ENCODE data around the gene IL6ST.

IL6ST gene

GRCh38 chr5:55988979-55989638 lies 5.7 kb downstream of the IL6ST start:
- TF ChIP-seq TAF1 (IDR thresholded peaks at IDR 0.05; ENCODE audit: low read depth) (no peak), USF1 (IDR thresholded peaks at IDR 0.05) (no peak), EP300 (IDR thresholded peaks at IDR 0.05; ENCODE audit: borderline replicate concordance) (no peak), YY1 (IDR thresholded peaks at IDR 0.05; ENCODE audit: low read depth) (no peak), CEBPB (IDR thresholded peaks at IDR 0.05) (no peak), RAD21 (IDR thresholded peaks at IDR 0.05; ENCODE audit: low read depth) (no peak), ZBTB7A (IDR thresholded peaks at IDR 0.05; ENCODE audit: low read depth) (no peak), CREB1 (IDR thresholded peaks at IDR 0.05; ENCODE audit: low read depth) (no peak), EGR1 (IDR thresholded peaks at IDR 0.05) (no peak), REST (IDR thresholded peaks at IDR 0.05; ENCODE audit: low read depth) (no peak), MAX (IDR thresholded peaks at IDR 0.05) (no peak), NFIC (IDR thresholded peaks at IDR 0.05) (no peak), FOXM1 (IDR thresholded peaks at IDR 0.05; ENCODE audit: borderline replicate concordance, low read depth) (no peak), TEAD4 (IDR thresholded peaks at IDR 0.05) (no peak), TCF12 (IDR thresholded peaks at IDR 0.05; ENCODE audit: low read depth) (no peak)

- TF ChIP-seq TAF1 (IDR thresholded peaks at IDR 0.05; ENCODE audit: low read depth) (no peak), TCF12 (IDR thresholded peaks at IDR 0.05; ENCODE audit: low read depth) (no peak), MAX (IDR thresholded peaks at IDR 0.05) (no peak), REST (IDR thresholded peaks at IDR 0.05; ENCODE audit: low read depth) (no peak), NFIC (IDR thresholded peaks at IDR 0.05) (no peak), EGR1 (IDR thresholded peaks at IDR 0.05) (no peak), EP300 (IDR thresholded peaks at IDR 0.05; ENCODE audit: borderline replicate concordance) (no peak), YY1 (IDR thresholded peaks at IDR 0.05; ENCODE audit: low read depth) (no peak), USF1 (IDR thresholded peaks at IDR 0.05) (no peak), FOXM1 (IDR thresholded peaks at IDR 0.05; ENCODE audit: borderline replicate concordance, low read depth) (no peak), CREB1 (IDR thresholded peaks at IDR 0.05; ENCODE audit: low read depth) (no peak)
Observed at GRCh38 chr5:55986931-55987330, 7.8 kb downstream of the IL6ST start.

GRCh38 chr5:55985181-55985580 lies 9.6 kb downstream of the IL6ST start:
- TF ChIP-seq FOXM1 (IDR thresholded peaks at IDR 0.05; ENCODE audit: borderline replicate concordance, low read depth): no peak
- no peak for TF ChIP-seq CREB1 (IDR thresholded peaks at IDR 0.05; ENCODE audit: low read depth)
- TF ChIP-seq TAF1 (IDR thresholded peaks at IDR 0.05; ENCODE audit: low read depth): no peak
- TF ChIP-seq CEBPB (IDR thresholded peaks at IDR 0.05): no peak
- TF ChIP-seq YY1 (IDR thresholded peaks at IDR 0.05; ENCODE audit: low read depth): no peak
- no peak for TF ChIP-seq ZBTB7A (IDR thresholded peaks at IDR 0.05; ENCODE audit: low read depth)
- no peak for TF ChIP-seq EGR1 (IDR thresholded peaks at IDR 0.05)
- TF ChIP-seq TCF12 (IDR thresholded peaks at IDR 0.05; ENCODE audit: low read depth): no peak
- TF ChIP-seq TEAD4 (IDR thresholded peaks at IDR 0.05): no peak

GRCh38 chr5:55983986-55984385 lies 10.8 kb downstream of the IL6ST start:
- TF ChIP-seq NFIC (IDR thresholded peaks at IDR 0.05) (no peak), EGR1 (IDR thresholded peaks at IDR 0.05) (no peak), TEAD4 (IDR thresholded peaks at IDR 0.05) (no peak), EP300 (IDR thresholded peaks at IDR 0.05; ENCODE audit: borderline replicate concordance) (no peak), ZBTB7A (IDR thresholded peaks at IDR 0.05; ENCODE audit: low read depth) (no peak), CREB1 (IDR thresholded peaks at IDR 0.05; ENCODE audit: low read depth) (no peak), MAX (IDR thresholded peaks at IDR 0.05) (no peak), USF1 (IDR thresholded peaks at IDR 0.05) (no peak), RAD21 (IDR thresholded peaks at IDR 0.05; ENCODE audit: low read depth) (no peak), TAF1 (IDR thresholded peaks at IDR 0.05; ENCODE audit: low read depth) (no peak)

GRCh38 chr5:55982957-55983381 lies 11.8 kb downstream of the IL6ST start:
- no peak for TF ChIP-seq TAF1 (IDR thresholded peaks at IDR 0.05; ENCODE audit: low read depth)
- no peak for TF ChIP-seq TCF12 (IDR thresholded peaks at IDR 0.05; ENCODE audit: low read depth)
- no peak for TF ChIP-seq EP300 (IDR thresholded peaks at IDR 0.05; ENCODE audit: borderline replicate concordance)
- TF ChIP-seq YY1 (IDR thresholded peaks at IDR 0.05; ENCODE audit: low read depth): no peak
- TF ChIP-seq CREB1 (IDR thresholded peaks at IDR 0.05; ENCODE audit: low read depth): no peak
- TF ChIP-seq TEAD4 (IDR thresholded peaks at IDR 0.05): no peak
- no peak for TF ChIP-seq RAD21 (IDR thresholded peaks at IDR 0.05; ENCODE audit: low read depth)

Data from Ishikawa (cell line).